GM18508 (cell line): Measurements from ENCODE around the gene DMD.
"Not testable (repeated sequence)": the region's sequence is repeated elsewhere in the genome, so short reads cannot be mapped to it uniquely, and the experiment has no call there.

Source experiments
- ATAC-seq: cut with Tn5 transposase; IDR thresholded peaks from one replicate; pipeline ENCODE4 v1.9.1; 2021; ENCODE audit warnings: moderate number of reproducible peaks; ENCODE audit not compliant: insufficient read depth, unreplicated experiment

DMD gene

DNA sequence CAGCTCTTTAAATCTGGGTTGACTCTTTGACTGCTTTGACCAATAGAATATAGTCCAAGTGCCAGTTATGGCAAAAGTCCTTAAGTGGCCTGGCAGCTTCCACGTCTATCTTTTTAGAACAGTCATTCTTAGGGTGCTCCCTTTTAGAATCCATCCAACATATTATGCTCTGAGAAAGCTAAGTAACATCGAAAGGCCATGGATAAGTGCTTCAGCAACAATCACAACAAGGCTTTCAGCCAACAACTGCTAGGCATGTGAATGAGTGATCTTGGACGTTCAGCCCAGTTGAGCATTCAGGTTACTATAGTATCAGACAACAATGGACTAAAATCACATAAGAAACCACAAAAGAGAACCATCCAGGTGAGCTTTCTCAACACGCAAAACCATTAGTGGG lies 818.7 kb downstream of the DMD start:
- no peak for ATAC-seq

DNA sequence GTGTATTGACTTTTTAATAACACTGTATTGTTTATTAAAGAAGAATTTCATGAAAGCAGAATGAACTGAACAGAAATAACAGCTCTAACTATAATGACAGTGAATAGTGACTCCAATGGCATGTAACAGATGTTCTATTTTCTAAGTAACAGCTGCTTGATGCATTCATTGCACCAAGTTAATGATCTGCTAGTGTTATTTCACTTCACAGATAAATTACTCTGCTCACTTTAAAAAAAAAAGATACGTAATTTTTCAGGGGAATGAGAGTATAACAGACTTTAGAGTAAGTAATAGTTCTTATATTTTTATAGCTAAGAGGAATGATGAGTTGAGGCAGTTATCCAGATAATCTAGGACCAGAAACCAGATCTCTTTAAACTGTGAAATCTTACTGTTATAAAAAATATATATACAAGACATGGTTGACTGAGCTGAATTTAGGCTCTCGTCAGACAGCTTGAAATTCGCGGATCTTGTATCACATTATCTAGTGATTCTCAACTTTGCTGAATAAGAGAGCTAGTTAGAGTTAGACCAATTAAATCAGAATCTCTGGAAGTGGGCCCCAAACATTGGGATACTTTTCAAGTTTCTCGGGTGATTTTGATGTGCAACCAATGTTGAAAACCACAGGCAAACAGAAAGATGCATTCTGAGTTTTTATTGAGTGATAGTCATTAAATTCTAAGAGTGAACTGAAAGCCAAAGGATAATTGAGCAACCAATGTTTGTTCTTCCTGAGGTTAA lies 840.7 kb downstream of the DMD start:
- no peak for ATAC-seq

DNA sequence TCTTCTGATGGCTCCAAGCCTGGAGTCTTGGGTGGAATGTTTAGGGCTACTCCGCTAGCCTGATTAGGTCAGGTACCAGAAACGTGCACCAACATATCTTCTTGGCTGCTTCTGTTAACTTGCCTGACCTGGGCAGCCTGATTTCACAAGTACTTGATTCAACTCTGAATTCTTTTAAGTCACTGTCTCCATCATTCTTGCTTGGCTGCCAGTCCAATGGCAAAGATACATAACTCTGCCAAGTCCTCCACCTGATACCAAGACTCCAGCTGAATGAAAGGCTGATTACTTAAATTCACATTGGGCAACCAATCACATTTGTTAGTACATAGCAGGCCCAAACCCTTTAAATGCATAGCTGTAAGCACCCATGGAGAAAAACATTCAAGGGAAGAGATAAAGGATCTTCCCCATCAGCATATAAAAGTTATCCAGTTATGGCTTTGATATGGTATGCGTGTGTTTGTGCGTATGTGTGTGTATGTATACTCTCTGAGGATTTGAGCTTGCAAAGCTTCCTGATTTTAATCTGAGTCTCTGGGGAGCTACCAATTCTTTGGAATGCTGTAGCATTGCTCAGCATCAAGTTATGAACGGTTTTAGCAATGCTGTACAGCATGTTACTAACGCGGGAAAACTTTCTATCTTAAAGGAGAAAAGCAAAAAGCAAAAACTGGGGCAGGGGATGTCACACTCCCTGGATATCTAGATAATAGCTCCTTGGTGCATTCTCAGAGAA lies 917.2 kb downstream of the DMD start:
- no peak for ATAC-seq

DNA sequence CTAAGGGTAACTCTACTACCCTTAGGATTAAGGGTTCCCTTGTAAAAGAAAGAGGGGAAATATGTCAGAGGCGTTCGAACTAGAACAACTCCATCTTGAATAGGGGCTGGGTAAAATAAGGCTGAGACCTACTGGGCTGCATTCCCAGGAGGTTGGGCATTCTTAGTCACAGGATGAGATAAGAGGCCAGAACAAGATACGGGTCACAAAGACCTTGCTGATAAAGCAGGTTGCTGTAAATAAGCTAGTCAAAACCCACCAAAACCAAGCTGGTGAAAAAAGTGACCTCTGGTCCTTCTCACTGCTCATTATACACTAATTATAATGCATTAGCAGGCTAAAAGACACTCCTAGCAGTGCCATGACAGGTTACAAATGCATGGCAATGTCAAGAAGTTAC lies 922.0 kb downstream of the DMD start:
- no peak for ATAC-seq

DNA sequence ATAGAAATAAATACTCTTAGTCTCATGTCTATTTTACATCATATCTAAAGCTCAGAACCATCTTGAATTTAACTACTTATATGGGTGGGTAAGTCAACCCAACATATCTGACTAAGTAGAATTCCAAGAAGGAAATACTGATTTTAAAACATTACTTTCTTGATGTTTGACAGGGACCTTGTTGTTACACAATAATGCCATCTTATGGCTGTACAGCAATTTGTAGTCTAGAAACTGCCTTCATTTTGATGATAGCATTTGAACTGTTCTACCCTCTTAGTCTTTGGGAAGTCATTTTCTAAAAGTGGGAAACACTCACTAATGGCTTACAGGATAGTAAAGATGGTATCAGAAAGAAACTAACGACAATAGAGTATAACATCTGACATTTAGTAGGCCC lies 929.5 kb downstream of the DMD start:
- no peak for ATAC-seq

DNA sequence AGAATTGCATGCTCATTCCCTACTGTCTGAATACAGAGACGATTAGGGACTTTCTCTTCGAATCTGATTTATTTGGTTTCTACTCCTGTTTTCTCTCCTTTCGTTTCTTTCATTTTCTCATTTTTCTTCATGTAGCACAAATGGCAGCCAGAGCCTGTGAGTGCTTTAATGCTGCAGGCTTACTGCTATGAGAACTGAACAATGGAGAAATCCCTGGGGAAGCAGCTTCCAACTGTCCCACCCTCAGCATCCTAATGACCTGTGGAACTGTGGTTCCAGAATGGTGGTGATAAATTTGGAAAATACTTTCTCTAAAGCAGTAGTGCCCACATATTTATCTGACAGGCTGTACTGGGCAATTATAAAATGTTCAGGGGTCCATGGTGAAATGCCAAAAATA lies 930.4 kb downstream of the DMD start:
- ATAC-seq = no peak

DNA sequence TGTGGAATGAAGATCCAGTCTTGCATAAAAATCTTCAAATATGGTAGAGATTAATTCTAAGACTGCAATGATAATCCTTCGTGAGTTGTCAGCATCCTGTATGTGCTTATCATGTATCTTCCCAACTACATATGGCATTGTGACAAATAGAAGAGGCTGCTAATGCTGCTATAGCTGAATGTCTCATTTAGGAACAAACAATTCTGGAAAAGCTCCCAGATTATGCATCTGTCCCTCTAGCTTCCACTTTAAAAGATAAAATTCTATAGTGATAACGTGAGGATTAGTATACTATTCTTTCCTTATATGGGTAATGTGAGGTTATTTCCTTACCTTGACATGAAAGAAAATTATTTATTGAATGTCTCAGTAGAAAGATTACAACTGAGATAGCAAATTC lies 930.9 kb downstream of the DMD start:
- no peak for ATAC-seq

DNA sequence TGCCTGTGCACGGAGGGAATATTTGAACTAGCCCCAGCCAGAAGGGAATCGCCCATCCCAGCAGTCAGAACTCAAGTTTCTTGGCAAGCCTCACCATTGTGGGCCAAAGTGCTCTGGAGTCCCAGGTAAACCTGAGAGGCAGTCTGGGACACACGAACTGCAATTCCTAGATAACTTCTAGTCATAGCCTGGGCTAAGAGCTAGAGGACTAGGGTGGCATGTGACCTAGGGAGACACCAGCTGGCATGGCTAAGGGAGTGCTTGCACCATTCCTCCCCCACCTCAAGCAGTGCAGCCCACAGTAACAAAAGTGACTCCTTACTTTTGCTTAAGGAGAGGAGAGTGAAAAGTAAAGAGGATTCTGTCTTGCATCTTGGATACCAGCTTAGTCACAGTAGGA lies 935.2 kb downstream of the DMD start:
- no peak for ATAC-seq

DNA sequence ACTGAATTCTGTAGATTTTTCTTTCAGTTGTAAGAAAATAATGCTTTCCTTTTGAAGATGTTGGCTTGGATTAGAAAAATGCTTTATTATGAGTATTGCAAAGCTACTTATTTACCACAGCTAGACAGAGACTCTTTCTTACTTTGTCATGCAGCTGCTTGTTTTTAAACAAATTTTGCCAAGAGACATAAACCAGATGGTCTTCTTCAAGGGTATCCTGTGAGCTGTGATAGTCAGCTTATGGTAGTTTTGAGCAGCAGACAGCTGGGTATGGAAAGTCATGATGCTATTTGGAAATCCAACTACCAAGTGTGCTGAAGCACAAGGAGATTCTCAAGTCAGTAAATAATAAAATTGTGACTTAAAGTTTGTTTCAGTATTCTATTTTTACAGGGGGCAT lies 941.5 kb downstream of the DMD start:
- no peak for ATAC-seq

DNA sequence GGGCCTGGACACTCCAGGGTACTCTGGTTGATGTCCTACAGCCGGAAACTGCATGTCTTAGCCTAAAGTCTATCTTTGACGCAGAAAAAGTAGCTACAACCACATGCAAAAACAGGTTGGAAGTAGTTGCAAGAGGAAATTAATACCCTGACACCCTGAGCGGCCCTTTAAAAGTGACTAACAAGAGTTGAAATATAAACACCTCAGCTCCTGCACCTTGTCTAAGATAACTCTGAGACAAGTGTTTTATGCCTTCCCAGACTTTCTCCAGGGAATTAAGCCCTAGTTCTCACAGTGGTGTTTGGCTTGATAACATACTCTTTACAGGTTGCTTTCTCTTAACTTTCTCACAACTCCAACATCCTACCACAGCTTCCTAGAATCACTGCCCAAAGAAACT lies 943.1 kb downstream of the DMD start:
- ATAC-seq = no peak

DNA sequence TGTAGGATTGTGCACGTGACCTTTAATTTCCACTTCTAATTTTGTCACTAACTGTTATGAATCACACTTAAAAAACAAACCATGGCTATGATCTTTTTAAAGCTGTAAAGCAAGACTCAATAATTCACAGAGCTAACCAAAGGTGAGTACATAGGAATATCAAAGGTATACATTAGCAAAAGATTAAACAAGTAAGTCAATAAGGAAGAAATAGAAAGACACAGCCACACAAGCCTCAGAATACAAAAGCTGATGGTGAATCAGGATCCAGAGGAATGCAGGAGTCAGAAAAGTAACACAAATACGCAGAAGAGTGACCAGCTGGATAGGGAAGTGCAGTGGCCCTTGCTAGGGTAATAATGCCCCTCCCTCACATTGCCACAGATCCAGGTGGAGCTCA lies 943.6 kb downstream of the DMD start:
- ATAC-seq = no peak

DNA sequence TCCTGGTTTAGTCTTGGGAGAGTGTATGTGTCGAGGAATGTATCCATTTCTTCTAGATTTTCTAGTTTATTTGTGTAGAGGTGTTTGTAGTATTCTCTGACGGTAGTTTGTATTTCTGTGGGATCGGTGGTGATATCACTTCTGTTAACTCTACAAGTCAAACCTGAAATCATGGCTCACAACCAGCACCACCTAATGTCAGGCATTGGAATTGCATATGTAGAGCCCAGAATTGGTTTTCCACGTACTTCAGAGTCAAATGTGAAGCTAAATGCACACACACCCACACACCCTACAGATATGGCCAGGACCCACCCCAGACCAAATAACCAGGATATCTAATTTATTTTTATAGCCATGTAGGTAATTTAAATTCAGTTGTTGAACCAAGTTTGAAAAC lies 964.7 kb downstream of the DMD start:
- ATAC-seq = not testable (repeated sequence)

DNA sequence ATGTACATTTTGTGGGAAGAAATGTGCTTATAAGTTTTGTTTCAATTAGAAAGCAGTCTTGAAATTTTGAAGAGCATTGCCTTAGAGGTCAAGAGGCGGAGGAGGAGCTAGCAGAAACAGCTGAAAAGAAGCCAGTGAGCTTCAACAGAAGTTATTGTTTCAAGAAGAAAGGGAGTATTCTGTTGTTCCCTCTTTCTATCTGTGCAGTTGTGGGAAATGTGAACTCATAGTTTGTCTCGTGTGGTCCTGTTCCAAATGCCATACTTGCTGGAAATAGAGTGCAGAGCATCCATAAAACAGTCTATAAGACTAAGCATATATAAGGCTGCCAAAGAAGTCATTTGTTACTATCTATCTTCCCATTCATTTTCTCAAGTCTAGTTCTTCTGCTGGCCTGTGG lies 1015.7 kb downstream of the DMD start:
- no peak for ATAC-seq

DNA sequence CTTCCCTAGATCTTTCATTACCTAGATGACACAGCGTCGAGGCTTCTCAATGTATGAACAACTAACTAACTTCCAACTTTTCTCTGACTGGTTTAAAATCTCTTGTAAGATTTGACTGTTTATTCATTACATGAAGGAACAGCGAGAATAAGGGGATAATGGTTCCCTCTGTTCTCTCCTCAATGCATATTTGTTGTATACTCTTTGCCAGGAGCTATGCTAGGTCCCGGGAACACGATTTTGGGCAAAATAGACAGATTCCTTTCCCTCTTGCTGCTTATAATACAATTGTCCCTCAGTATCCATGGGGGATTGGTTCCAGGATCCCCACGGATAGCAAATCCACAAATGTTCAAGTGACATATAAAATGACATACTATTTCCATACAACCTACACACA lies 1020.0 kb downstream of the DMD start:
- ATAC-seq = no peak

DNA sequence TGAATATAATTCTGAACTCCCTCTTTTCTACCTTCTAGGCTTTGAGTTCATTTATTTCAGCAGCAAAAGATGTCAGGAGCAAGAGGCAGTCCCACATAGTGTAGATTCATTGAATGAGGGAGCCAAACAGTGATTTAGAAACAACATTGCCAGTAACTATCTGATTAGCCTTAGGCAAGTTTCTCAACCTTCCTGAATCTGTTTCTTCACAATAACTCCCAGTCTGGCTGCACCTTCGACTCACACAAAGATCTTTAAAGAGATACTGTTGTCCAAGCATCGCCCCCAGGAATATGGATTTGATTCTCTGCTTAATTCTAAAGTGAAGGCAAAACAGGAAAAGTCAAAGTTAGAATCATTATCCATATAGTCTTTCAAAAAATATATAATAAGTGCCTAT lies 1026.2 kb downstream of the DMD start:
- no peak for ATAC-seq

DNA sequence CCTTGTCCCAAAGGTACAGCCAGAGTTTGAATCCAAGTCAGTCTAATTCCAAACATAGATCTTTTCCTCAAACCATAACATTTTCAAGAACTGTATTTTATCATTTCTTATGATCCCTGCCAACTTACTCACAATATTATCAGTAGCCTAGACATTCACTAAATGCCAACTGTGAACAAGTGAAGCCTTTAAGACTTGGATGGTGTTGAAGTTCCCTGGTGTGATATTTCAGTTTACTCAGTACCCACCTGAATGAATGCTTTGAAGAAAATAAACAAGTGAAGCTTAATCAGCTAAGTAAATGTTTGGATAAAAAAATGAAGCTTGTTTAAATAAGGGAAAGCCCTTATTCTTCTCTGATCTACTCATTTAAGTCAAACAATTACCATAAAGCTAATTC lies 1028.3 kb downstream of the DMD start:
- no peak for ATAC-seq

DNA sequence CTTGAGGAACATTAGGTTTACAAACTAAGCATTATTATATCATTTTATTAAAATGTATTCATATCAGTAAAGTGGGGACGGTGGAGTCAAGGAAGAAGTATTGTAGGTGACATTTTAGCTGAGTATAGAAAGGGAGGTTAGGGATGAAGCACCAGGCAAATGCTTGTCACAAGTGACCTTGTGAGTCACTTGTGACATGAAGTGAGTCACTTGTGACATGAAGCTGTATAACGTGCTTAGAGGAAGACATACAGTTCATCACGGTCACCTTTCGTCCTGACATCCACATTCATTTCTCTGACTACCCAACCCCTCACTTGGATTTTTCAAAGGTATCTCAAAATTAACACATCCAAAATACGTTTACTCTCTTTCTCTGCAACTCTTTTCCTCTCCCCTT lies 1034.8 kb downstream of the DMD start:
- ATAC-seq = no peak

DNA sequence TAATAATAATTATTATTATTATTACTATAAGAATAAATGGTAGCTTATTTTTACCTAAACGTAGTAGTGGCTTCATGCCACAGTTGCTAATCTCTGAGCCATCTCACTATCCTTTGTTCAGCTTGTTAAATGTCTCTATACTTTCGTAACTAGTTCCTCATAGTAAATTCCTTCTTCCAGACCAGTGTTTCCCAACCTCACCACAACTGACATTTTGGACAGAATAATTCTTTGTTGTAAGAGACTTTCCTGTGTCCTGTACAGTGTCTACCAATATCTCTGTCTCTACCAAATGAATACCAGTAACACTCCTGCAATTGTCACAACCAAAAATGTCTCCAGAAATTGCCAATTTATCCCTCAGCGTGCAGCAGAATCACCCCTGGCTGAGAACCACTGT lies 1040.9 kb downstream of the DMD start:
- no peak for ATAC-seq

DNA sequence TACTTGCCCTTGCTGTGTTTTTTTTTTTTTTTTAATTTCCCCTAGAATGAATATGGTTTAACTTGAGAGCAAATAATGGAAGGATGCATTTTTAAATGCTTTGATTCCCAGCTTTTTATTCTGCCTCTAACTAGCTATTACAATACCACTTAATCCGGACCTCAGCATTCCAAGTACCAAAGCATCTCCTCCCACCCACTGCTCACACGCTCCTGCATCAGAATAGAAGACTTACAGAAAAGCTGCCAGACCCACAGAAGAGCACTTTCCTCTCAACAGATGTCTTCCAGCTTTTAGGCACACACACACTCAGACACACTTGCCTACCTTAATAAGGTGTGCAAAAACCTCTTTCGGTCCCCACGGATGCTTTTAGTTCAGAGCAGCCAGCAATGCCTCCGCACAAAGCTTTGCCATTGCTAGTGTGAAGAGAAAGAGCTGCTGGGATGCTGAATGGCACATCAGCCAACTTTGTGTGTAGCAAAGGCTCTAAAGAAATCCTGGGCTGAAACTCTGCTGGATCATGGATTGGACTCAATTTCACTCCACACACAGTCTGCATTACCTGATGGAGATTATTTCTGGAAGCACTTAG lies 1056.2 kb downstream of the DMD start:
- no peak for ATAC-seq

DNA sequence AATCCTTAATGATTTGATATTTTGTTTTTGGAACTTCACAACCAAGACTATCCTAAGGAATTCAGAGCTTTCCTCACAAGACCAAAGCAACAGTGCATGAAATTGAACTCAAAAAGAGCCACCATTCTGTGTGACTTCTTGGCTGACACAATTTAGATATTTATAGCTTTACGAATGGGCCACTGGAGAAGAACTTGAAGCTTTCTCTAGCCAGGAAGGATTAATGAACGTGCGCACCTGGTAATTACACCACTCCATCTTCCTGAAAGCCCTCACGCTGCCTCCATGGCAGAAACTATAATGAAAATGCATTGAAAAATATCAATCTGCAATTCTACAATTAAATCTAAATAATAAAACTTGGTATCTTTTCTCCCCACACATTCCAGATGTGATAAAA lies 1057.8 kb downstream of the DMD start:
- no peak for ATAC-seq

DNA sequence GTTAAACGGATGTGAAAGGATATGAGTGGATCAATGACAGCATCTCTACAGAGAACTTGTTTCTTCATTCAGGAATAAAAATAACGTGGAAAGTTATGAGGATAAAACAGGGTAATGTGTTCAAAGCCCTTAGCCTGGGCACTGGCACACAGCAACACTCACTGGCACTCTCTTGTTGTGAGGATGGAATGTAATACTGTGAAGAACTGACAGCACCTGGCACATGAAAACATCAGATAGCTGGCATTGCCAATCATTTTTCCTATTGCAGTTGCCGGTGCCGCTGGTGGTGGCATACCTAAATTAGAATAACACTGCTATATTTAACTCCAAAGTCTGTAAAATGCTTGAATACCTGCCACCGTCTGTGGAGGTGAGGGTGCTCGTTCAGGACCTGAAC lies 1061.2 kb downstream of the DMD start:
- no peak for ATAC-seq

DNA sequence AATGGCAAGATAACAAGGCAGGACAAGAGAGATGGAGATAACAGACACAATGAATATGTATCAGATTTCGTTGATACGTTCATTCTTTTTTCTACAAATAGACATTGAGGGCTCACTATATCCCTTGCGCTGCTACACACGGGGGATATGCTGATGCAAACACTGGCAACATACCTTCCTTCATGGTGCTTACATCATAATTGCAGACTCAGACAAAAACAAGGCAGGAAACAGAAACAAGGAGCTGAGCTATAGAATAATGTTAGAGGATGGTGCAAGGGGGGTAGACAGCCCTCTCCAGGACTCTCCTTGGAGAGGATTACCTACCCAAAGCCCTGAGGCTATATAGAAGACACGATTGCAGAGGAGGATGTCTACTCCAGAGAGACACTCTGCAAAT lies 1069.5 kb downstream of the DMD start:
- ATAC-seq = no peak
